DMS 273 treated with DMSO at 0.1 percent for 48 hours (cell line): Measurements from ENCODE around the gene AGMAT.

ENCODE experiments used
- DNase-seq: peaks from one replicate; lab custom pipeline; 2025; lab: John Stamatoyannopoulos, UW

AGMAT gene

DNA sequence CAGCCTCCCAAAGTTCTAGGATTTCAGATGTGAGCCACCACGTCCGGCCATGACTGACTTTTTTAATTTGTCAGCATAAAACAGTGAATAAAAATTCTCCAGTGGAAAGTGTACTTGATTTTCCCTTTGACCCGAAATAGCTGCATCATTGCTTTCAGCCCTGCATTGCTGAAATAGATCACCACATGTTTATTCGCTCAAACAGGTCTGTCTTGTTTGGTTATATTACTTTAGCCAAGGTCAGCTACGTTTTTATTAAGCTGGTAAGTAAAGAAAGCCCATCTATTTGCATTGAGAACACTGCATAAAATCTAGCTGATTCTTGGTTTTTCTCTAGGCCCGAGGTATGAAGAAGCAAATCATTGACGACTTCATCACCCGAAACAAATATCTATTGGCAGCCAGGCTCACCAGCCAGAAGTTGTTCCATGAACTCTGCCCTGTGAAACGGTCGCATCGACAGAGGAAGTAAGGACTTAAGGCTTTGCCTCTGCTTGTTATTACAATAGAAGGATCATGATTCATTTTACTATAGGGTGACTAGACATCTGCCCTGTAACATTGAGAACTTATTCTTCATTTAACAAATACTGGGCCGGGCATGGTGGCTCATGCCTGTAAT is 25.6 kb downstream of the AGMAT start:
- no peak for DNase-seq

DNA sequence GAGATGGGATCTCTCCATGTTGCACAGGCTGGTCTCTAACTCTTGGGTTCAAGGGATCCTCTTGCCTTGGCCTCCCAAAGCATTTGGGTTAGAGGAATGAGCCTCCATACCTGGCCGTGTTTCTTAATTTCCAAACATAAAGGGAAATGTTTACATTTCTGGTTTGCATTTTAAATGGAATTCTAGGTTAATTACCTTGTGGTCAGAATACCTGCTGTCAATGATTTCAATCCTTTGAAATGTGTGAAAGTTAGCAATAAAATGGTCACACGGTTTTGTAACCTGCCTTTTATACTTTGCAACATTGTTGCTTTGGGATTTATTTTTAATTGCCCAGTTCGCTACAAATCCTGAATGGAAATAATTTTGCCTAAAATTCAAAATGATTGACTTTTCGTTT is 26.3 kb downstream of the AGMAT start:
- DNase-seq = no peak

GRCh38 chr1:15557594-15557993 is 27.3 kb downstream of the AGMAT start:
- DNase-seq = no peak

- no peak for DNase-seq
Measured at GRCh38 chr1:15557008-15557407, 27.8 kb downstream of the AGMAT start.

GRCh38 chr1:15550573-15550972 is 34.3 kb downstream of the AGMAT start:
- DNase-seq = no peak

GRCh38 chr1:15546641-15547040 is 38.2 kb downstream of the AGMAT start:
- no peak for DNase-seq

DNA sequence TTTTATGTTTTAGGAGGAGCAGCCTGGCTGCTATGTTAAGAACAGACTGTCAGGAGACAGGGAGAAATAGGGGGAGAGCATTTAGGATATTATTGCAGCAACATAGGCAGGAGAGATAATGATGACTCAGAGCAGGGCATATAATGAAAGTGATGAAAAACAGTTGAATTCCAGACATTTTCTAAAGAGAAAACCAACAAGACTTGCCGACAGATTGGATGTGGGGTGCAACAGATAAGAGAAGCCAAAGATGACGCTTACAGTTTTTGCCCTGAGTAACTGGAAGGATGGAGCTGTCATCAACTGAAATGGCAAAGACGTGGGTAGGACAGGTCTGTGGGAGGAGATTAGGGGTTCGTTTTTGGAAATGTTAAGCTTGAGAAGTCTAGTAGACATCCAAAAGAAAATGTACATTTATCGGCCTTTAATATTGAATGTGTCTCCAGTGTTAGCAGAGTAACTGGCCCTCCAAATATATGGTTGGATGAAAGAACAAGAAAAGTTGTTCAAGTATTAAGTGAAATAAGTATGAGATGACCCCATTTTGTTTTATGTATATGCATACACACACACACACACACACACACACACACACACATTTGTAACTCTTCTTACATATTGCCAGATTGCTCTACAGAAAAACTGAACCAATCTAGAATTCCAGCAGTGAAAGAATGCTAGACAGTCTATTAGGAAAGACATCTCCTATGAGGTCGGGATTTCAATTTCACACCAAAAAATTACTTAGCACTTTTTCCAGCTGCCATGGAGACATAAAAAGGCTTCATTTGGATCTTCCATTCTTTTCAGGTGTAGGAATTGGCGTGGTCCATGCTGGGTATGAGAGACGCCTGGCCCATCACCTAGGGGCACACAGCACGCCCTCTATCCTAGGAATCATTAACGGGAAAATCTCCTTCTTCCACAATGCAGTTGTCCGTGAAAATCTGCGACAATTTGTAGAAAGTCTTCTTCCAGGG is 41.0 kb downstream of the AGMAT start:
- no peak for DNase-seq

- DNase-seq = no peak
Measured at GRCh38 chr1:15543251-15543588, 41.6 kb downstream of the AGMAT start.

DNA sequence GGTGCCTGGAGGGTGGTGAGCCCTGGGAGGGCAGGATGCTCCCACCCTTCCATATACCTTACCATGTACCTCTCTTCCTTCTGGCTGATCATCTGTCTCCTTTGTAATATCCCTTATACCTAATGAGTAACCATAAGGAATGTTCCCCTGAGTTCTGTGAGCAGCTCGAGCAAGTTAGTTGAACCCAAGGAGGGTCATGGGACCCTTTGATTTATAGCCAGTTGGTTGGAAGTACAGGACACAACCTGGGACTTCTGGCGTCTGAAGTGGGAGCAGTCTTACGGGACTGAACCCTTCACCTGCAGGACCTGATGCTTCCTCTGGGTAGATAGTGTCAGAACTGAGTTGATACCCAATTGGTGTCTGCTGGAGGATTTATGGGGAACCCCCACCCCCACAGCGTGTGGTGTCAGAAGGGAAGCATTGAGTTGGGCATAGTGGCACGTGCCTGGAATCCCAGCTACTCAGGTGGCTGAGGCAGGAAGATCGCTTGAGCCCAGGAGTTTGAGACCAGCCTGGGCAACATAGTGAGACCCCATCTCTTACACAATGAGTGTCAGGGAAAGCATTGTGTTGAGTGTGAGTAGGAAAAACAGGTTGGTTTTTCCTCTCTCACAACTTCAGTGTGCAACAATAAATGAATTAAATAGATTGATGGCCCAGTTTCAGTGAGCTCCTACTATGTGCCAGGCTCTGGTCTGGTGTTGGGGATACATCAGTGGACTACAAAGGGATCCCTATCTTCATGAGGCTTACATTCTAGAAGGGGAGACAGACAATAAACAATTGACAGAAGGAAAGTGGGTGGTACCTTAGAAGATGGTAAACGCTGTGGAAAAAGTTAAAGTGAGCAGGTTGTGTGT is 42.2 kb downstream of the AGMAT start:
- no peak for DNase-seq

DNA sequence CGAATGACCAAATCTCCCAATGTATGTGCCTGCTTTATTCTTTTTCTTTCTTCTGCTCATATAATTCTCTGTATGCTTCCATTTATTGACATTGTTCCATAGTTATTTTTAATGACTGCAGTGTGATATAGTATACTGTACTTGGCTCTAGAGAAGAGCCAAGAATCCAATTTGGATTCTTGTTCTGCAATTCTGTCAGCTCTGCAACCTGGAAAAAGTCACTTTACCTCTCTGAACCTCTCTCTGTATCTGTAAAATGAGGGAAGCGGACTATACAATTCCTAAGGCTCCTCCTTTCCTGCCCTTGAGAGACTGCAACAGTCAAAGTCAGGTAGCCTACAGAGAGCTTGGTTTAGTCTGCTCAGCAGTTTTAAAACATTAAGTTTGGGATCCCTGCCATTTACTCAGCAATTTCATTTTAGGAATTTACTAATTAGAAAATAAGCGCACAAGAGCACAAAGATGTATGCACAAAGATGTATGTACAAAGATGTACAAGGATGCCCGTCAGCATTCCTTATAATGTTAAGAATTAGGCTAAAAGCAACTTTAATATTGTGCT is 43.5 kb downstream of the AGMAT start:
- DNase-seq = no peak

GRCh38 chr1:15540186-15540585 is 44.7 kb downstream of the AGMAT start:
- DNase-seq = no peak

GRCh38 chr1:15538771-15539170 is 46.1 kb downstream of the AGMAT start:
- DNase-seq = no peak

- no peak for DNase-seq
Measured at GRCh38 chr1:15531682-15532081, 53.2 kb downstream of the AGMAT start.

DNA sequence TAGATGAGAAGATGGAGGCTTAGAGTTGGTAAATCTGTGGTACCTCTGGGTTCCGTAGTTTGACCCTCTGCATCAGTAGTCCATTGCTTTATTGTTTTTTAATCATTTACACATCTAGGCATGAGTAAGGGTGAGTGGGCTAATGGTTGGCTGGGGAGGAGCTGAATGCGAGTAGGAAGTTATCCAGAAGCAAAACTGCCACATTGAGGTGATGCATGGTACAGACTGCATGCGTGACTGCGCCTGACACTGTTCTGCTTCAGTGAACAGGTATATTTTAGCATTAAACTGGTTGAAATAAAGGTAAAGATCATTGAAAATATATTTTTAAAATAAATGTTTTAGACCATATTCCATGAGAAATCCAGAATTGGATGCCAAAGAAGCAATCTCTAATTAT is 53.8 kb downstream of the AGMAT start:
- no peak for DNase-seq

- DNase-seq = peak; percentile 99
Measured at GRCh38 chr1:15526490-15527339, 58.1 kb downstream of the AGMAT start, which contains the start of gene DNAJC16. Gene DNAJC16, plus strand, starts transcription at chr1:15526848. Its CDS starts 2,258 bp downstream, at chr1:15529106.

DNA sequence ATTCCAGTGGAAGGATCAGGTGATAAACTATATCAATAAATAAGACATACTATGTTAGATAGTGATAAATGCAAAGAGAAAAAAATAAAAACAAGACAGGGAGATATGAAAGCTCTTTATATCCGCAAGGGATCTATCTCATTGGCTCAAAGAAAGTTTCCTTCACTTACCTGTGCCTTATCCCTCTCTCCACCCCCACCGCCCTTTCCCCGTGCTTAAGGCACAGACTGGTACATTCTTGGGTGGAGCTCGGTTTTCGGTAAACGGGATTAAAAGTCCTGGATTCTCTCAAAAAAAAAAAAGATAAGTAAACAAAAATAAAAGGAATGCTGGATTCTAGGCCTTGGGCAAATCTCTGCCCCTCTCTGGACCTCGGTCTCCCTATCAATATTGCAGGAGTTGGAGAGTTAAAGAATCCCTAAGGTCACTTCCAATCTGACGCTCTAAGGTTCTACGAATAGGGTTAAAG is 58.8 kb downstream of the AGMAT start:
- DNase-seq = no peak

- peak; percentile 65 for DNase-seq
Measured at GRCh38 chr1:15525050-15526020, 59.5 kb downstream of the AGMAT start.

DNA sequence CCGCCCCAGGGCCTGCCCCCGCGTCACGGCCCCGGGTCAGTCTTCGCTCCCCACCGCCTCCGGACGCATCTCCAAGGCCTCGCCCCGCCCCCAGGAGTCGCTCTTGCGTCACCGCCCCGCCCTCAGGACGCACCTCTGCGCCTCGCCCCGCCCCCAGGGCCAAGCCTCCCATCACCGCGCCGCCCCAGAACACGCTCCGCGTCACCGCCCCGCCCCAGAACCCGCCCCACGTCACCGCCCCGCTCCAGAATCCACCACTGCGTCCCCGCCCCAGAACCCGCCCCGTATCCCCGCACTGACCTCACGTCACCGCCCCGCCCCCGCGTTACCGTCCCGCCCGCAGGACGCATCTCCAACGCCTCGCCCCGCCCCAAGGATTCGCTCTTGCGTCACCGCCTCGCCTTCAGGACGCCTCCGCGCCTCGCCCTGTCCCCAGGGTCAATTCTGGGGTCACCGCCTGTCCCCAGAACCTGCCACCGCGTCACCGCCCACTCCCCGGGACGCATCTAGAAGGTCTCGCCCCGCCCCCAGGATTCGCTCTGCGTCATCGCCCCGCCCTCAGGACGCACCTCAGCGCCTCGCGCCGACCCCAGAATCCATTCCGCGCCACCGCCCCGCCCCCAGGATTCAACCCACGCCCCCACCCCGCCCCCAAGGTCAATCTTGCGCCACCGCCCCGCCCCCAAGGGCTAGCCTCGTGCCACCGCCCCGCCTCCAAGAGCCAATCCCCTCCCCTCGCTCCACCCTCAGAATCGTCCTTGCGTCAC is 60.4 kb downstream of the AGMAT start:
- peak; percentile 89 for DNase-seq

- DNase-seq = no peak
Measured at GRCh38 chr1:15524021-15524282, 60.9 kb downstream of the AGMAT start, which contains the start of gene CASP9. Gene CASP9, minus strand, starts transcription at chr1:15524215. Its CDS starts 15 bp downstream, at chr1:15524200.
